A549 (cell line): ENCODE results near the gene HS3ST4.

ENCODE experiments used
- EHMT2 ChIP-seq: fragments of 200-600 bp; sonication (generic); IDR thresholded peaks from 2 replicates; pipeline ENCODE4 v1.6.1; 2016; ENCODE audit warnings: antibody characterized with exemption, low read depth, mild to moderate bottlenecking, moderate library complexity
- SMC3 ChIP-seq: fragments of >200 bp; sonication (Bioruptor Twin); formaldehyde crosslinking; IDR thresholded peaks from 3 replicates; pipeline ENCODE4 v1.6.1; 2018; ENCODE audit warnings: inconsistent platforms

DNA sequence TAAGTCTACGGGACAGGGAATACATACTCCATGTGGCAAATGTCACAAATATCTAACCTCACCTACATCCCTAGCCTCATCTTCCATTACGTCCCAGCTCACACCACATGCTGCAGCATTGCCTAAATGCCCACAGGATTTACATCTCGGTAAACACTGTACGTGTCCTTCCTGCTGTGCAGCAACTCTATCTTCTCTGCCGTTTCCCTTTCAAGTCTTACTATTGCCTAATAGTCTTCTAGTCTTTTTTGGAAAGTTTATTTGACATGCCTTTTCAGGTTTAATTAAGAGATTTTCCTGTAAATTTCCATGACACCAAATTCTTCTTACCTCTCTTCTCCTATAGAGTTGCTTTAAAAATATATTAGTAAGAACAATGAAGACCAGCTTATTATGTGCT is 120.5 kb downstream of the HS3ST4 start:
- no peak for TF ChIP-seq SMC3
- no peak for TF ChIP-seq EHMT2
